SK-N-SH treated with all-trans-retinoic acid at 6 μM for 48 hours (cell line): Measurements from ENCODE around the gene SNRK.

Experiments used
- ATAC-seq: fragments of 200-7000 bp; cut with Tn5 transposase; 3 replicates; pipeline ENCODE4 v1.9.1; 2020; ENCODE audit warnings: mild to moderate bottlenecking, moderate library complexity
- ARNTL ChIP-seq: fragments of 450-650 bp; formaldehyde crosslinking; IDR thresholded peaks from 2 replicates; pipeline ENCODE4 v1.5.0; 2020; ENCODE audit warnings: low read depth, mild to moderate bottlenecking, moderate library complexity, borderline replicate concordance
- BACH2 ChIP-seq: fragments of 250-450 bp; sonication (Bioruptor Pico); IDR thresholded peaks from 2 replicates; pipeline ENCODE4 v1.9.0; 2021; ENCODE audit warnings: mild to moderate bottlenecking, borderline replicate concordance
- GLIS3 ChIP-seq: fragments of 250-450 bp; sonication (Bioruptor Pico); IDR thresholded peaks from 2 replicates; pipeline ENCODE4 v1.5.0; 2020; ENCODE audit warnings: mild to moderate bottlenecking, moderate library complexity
- ISL1 ChIP-seq: fragments of 250-450 bp; sonication (Bioruptor Pico); IDR thresholded peaks from 2 replicates; pipeline ENCODE4 v2.1.2; 2022; ENCODE audit warnings: mild to moderate bottlenecking, moderate library complexity
- OSR1 ChIP-seq: fragments of 250-450 bp; sonication (Bioruptor Pico); IDR thresholded peaks from 2 replicates; pipeline ENCODE4 v1.8.0; 2022; ENCODE audit warnings: moderate library complexity, mild to moderate bottlenecking, inconsistent platforms
- PPARA ChIP-seq: fragments of 250-450 bp; sonication (Bioruptor Pico); IDR thresholded peaks from 2 replicates; pipeline ENCODE4 v1.5.0; 2020; ENCODE audit warnings: mild to moderate bottlenecking, borderline replicate concordance
- RARB ChIP-seq: fragments of 250-450 bp; sonication (Bioruptor Pico); IDR thresholded peaks from 2 replicates; pipeline ENCODE4 v1.8.0; 2021; ENCODE audit warnings: mild to moderate bottlenecking, moderate library complexity
- SNAI2 ChIP-seq: fragments of 250-450 bp; sonication (Bioruptor Pico); IDR thresholded peaks from 2 replicates; pipeline ENCODE4 v1.5.0; 2020; ENCODE audit warnings: mild to moderate bottlenecking, moderate library complexity
- TCF4 ChIP-seq: fragments of 250-450 bp; sonication (Bioruptor Pico); IDR thresholded peaks from 2 replicates; pipeline ENCODE4 v1.8.0; 2021; ENCODE audit warnings: mild to moderate bottlenecking, moderate library complexity, borderline replicate concordance
- TOX ChIP-seq: fragments of 250-450 bp; sonication (Bioruptor Pico); IDR thresholded peaks from 2 replicates; pipeline ENCODE4 v1.8.0; 2021; ENCODE audit warnings: mild to moderate bottlenecking, moderate library complexity, borderline replicate concordance
- ZFP3 ChIP-seq: fragments of 250-450 bp; sonication (Bioruptor Pico); IDR thresholded peaks from 2 replicates; pipeline ENCODE4 v1.5.0; 2020; ENCODE audit warnings: mild to moderate bottlenecking, moderate library complexity
- ZFP30 ChIP-seq: fragments of 450-650 bp; formaldehyde crosslinking; IDR thresholded peaks from 2 replicates; pipeline ENCODE4 v1.5.0; 2022; ENCODE audit warnings: mild to moderate bottlenecking, moderate library complexity
- ZNF565 ChIP-seq: fragments of 450-650 bp; formaldehyde crosslinking; conservative IDR thresholded peaks from 2 replicates; pipeline ENCODE4 v1.5.0; 2020; ENCODE audit warnings: low read depth, mild to moderate bottlenecking, moderate library complexity
- ZNF70 ChIP-seq: fragments of 450-650 bp; formaldehyde crosslinking; IDR thresholded peaks from 2 replicates; pipeline ENCODE4 v1.5.0; 2020; ENCODE audit warnings: mild to moderate bottlenecking, moderate library complexity
- ZNF8 ChIP-seq: fragments of 450-650 bp; formaldehyde crosslinking; IDR thresholded peaks from 2 replicates; pipeline ENCODE4 v1.5.0; 2020; ENCODE audit warnings: mild to moderate bottlenecking, moderate library complexity
- TF ChIP-seq, protein P1 (sequence below): fragments of 250-450 bp; sonication (Bioruptor Pico); IDR thresholded peaks from 2 replicates; pipeline ENCODE4 v1.5.1; 2021; ENCODE audit warnings: mild to moderate bottlenecking, moderate library complexity
- TF ChIP-seq, protein P2 (sequence below): fragments of 250-450 bp; sonication (Bioruptor Pico); IDR thresholded peaks from 2 replicates; pipeline ENCODE4 v1.5.1; 2020; ENCODE audit warnings: low read depth, mild to moderate bottlenecking, moderate library complexity
- TF ChIP-seq, protein P3 (sequence below): fragments of 250-450 bp; sonication (Bioruptor Pico); IDR thresholded peaks from 2 replicates; pipeline ENCODE4 v1.8.0; 2021; ENCODE audit warnings: low read depth, mild to moderate bottlenecking, moderate library complexity, borderline replicate concordance
- TF ChIP-seq, protein P4 (sequence below): fragments of 250-450 bp; sonication (Bioruptor Pico); IDR thresholded peaks from 2 replicates; pipeline ENCODE4 v1.5.0; 2020; ENCODE audit warnings: mild to moderate bottlenecking, moderate library complexity
- TF ChIP-seq, protein P5 (sequence below): fragments of 250-450 bp; sonication (Bioruptor Pico); IDR thresholded peaks from 2 replicates; pipeline ENCODE4 v1.8.0; 2020; ENCODE audit warnings: mild to moderate bottlenecking, moderate library complexity, borderline replicate concordance

The SNRK gene

DNA sequence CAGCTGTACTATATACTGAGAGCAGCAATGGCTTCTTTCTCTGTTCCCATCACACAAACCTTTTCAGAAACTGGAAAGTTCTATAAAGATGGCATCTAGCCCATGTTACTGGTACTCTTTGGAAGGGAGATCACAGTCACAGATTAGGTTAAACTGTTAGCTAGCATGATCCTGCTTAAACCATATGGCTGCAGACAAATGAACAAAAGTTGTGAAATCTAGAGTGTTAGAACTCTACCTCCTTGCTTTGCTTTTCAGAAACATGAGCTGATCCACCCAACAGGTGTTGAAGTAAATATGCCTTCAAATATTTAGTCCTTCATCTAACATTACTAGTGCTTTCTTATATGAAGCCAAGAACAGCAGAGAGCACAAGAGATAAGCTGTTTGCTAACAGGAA is 102.6 kb downstream of the SNRK start (continued):
- TF ChIP-seq ZNF565 (CRISPR knock-in tag): no peak

DNA sequence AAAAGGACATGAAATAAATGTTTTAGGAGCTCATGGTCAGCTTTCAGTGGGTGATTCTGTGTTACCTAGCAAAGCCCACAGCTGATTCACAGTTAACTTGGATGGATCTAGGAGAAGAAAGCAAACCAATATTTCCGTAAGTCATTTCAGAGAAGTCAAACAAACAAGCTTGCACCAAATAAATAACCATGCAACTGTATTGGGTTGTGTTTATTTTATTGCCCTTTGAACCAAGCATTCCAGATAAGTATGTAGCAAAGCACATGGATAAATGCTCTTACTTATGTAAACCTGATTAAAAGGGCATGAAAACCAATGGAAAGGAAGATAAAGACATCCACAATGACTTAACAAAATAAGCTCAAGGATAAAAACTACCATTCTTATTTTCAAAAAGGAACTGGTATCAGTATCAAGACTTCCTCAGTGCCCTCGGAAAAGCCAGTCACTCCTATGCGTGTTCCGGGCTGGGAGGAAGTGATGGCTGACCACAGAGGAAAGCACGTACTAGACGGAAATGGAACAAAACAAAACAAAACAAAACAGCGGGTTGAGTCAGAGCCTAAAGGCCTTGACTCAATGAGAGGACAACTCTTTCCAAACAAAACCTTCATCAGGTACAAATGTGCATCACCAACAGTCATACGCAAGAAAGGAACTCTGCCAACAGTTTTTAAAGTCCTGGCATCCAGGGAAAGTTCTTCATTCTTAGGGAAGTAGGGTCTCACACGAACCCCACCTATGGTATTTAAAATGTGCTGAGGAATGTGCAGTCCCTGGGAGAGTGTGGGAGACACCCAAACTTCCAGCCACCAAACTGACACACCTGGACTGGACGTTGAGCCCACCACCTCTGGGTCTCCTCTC is 103.3 kb downstream of the SNRK start:
- no peak for TF ChIP-seq GLIS3
- no peak for TF ChIP-seq ARNTL (CRISPR knock-in tag)
- no peak for TF ChIP-seq TOX (CRISPR knock-in tag)
- ATAC-seq: no peak

DNA sequence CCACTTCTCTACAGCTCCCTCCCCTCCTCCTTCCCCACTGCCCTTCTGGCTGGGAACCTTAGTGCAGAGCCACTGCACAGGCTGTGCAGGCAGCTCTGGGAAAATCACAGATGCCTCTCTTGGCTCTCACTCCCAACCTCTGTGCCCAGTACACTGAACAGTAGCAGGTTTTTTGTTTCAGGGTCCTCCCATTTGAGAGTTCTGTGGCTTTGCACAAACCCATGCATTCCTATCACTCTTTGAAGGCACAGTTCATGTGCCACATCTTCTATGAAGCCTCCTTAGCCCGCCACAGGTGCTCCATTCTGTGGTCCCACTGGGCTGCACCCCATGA is 103.9 kb downstream of the SNRK start:
- ATAC-seq: no peak
- TF ChIP-seq TCF4 (CRISPR knock-in tag) (no peak), BACH2 (CRISPR knock-in tag) (no peak), RARB (no peak), ZNF565 (CRISPR knock-in tag) (no peak), SNAI2 (CRISPR knock-in tag) (no peak), PPARA (CRISPR knock-in tag) (no peak), OSR1 (no peak)
- TF ChIP-seq, protein P1, sequence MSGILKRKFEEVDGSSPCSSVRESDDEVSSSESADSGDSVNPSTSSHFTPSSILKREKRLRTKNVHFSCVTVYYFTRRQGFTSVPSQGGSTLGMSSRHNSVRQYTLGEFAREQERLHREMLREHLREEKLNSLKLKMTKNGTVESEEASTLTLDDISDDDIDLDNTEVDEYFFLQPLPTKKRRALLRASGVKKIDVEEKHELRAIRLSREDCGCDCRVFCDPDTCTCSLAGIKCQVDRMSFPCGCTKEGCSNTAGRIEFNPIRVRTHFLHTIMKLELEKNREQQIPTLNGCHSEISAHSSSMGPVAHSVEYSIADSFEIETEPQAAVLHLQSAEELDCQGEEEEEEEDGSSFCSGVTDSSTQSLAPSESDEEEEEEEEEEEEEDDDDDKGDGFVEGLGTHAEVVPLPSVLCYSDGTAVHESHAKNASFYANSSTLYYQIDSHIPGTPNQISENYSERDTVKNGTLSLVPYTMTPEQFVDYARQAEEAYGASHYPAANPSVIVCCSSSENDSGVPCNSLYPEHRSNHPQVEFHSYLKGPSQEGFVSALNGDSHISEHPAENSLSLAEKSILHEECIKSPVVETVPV (CRISPR knock-in tag): no peak
- TF ChIP-seq, protein P2, sequence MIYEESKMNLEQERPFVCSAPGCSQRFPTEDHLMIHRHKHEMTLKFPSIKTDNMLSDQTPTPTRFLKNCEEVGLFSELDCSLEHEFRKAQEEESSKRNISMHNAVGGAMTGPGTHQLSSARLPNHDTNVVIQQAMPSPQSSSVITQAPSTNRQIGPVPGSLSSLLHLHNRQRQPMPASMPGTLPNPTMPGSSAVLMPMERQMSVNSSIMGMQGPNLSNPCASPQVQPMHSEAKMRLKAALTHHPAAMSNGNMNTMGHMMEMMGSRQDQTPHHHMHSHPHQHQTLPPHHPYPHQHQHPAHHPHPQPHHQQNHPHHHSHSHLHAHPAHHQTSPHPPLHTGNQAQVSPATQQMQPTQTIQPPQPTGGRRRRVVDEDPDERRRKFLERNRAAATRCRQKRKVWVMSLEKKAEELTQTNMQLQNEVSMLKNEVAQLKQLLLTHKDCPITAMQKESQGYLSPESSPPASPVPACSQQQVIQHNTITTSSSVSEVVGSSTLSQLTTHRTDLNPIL: no peak
- TF ChIP-seq, protein P3, sequence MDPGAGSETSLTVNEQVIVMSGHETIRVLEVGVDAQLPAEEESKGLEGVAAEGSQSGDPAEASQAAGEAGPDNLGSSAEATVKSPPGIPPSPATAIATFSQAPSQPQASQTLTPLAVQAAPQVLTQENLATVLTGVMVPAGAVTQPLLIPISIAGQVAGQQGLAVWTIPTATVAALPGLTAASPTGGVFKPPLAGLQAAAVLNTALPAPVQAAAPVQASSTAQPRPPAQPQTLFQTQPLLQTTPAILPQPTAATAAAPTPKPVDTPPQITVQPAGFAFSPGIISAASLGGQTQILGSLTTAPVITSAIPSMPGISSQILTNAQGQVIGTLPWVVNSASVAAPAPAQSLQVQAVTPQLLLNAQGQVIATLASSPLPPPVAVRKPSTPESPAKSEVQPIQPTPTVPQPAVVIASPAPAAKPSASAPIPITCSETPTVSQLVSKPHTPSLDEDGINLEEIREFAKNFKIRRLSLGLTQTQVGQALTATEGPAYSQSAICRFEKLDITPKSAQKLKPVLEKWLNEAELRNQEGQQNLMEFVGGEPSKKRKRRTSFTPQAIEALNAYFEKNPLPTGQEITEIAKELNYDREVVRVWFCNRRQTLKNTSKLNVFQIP (CRISPR knock-in tag): no peak

DNA sequence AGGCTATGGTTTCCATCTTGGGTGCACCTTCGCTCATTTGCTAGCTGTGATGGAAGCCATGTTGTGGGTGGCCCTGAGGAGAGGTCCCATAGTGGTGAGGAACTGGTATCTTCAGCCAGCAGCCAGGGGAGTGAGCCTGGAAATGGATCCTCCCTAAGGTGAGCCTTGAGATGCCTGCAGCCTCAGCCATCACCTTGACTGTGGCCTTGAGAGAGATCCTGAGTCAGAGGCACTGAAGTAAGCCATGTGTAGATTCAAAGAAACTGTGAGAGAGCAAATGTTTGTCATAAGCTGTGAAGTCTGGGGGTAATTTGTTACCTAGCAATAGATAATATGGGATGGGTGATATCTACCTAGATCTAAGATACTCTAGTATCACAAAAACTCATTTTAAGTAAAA is 105.3 kb downstream of the SNRK start:
- no peak for ATAC-seq
- TF ChIP-seq RARB: no peak
- TF ChIP-seq ZNF8 (CRISPR knock-in tag): no peak
- no peak for TF ChIP-seq GLIS3
- TF ChIP-seq OSR1: no peak
- TF ChIP-seq, protein P1 (CRISPR knock-in tag): no peak
- no peak for TF ChIP-seq ISL1

DNA sequence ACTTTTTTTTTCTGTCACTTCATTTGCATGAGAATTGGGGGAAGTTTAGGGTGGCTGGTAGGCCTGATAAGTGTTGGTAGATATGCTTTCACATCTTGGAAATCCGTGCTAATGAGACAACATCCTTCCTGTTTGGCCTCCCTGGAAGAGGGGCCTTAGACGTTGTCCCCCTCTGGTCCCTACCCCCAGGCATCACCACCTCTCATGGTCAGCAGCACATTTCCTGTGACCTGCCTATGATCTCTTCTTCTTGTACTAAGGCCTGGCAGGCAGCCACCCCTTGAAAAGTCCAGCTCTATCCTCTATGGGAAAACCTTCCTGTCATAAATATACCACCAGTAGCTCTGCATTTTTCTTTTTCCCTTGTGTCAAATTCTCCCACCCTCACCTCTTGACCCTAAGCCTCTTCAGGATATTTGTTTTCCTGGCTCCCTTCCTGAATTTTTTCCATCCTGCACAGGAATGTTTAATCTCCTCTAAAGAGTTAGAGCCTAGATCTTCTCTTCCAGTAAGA is 107.8 kb downstream of the SNRK start:
- no peak for TF ChIP-seq TCF4 (CRISPR knock-in tag)
- no peak for TF ChIP-seq GLIS3
- TF ChIP-seq, protein P4, sequence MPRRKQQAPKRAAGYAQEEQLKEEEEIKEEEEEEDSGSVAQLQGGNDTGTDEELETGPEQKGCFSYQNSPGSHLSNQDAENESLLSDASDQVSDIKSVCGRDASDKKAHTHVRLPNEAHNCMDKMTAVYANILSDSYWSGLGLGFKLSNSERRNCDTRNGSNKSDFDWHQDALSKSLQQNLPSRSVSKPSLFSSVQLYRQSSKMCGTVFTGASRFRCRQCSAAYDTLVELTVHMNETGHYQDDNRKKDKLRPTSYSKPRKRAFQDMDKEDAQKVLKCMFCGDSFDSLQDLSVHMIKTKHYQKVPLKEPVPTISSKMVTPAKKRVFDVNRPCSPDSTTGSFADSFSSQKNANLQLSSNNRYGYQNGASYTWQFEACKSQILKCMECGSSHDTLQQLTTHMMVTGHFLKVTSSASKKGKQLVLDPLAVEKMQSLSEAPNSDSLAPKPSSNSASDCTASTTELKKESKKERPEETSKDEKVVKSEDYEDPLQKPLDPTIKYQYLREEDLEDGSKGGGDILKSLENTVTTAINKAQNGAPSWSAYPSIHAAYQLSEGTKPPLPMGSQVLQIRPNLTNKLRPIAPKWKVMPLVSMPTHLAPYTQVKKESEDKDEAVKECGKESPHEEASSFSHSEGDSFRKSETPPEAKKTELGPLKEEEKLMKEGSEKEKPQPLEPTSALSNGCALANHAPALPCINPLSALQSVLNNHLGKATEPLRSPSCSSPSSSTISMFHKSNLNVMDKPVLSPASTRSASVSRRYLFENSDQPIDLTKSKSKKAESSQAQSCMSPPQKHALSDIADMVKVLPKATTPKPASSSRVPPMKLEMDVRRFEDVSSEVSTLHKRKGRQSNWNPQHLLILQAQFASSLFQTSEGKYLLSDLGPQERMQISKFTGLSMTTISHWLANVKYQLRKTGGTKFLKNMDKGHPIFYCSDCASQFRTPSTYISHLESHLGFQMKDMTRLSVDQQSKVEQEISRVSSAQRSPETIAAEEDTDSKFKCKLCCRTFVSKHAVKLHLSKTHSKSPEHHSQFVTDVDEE (CRISPR knock-in tag): no peak
- TF ChIP-seq ISL1: no peak
- no peak for TF ChIP-seq RARB
- TF ChIP-seq ZNF70 (CRISPR knock-in tag): no peak
- TF ChIP-seq SNAI2 (CRISPR knock-in tag): no peak
- TF ChIP-seq, protein P5, sequence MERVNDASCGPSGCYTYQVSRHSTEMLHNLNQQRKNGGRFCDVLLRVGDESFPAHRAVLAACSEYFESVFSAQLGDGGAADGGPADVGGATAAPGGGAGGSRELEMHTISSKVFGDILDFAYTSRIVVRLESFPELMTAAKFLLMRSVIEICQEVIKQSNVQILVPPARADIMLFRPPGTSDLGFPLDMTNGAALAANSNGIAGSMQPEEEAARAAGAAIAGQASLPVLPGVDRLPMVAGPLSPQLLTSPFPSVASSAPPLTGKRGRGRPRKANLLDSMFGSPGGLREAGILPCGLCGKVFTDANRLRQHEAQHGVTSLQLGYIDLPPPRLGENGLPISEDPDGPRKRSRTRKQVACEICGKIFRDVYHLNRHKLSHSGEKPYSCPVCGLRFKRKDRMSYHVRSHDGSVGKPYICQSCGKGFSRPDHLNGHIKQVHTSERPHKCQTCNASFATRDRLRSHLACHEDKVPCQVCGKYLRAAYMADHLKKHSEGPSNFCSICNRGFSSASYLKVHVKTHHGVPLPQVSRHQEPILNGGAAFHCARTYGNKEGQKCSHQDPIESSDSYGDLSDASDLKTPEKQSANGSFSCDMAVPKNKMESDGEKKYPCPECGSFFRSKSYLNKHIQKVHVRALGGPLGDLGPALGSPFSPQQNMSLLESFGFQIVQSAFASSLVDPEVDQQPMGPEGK (CRISPR knock-in tag): no peak
- no peak for TF ChIP-seq ZFP30 (CRISPR knock-in tag)
- TF ChIP-seq, protein P2: no peak
- no peak for TF ChIP-seq ARNTL (CRISPR knock-in tag)
- TF ChIP-seq BACH2 (CRISPR knock-in tag): no peak
- TF ChIP-seq ZNF565 (CRISPR knock-in tag): no peak
- TF ChIP-seq ZFP3 (CRISPR knock-in tag): no peak
- ATAC-seq: no peak; the same call in 2 of the 3 replicates
